Right lobe of liver (tissue), 4 donors: ENCODE data around the gene ALG12.
"Not testable (repeated sequence)": the region's sequence is repeated elsewhere in the genome, so short reads cannot be mapped to it uniquely, and the experiment has no call there.

Experiments used
- CTCF ChIP-seq, 4 donors: fragments of 200-600 bp in 3 of 4; fragments of 450-650 bp in 1 of 4; IDR thresholded peaks; one replicate each; pipeline versions ENCODE4 v1.5.1 to v1.8.0; 2016 to 2022; ENCODE audit warnings: antibody characterized with exemption in 4 of 4, mild to moderate bottlenecking in 2 of 4
- POLR2A ChIP-seq: fragments of 450-650 bp; IDR thresholded peaks from one replicate; pipeline ENCODE4 v1.6.1; 2017; ENCODE audit warnings: antibody characterized with exemption, mild to moderate bottlenecking
- donor health status: DM: no; HTN: no; CAD: no.
- donor health status: DM: no; HTN: no; CAD: no.
- donor health status: DM: no; HTN: yes; CAD: no.

DNA sequence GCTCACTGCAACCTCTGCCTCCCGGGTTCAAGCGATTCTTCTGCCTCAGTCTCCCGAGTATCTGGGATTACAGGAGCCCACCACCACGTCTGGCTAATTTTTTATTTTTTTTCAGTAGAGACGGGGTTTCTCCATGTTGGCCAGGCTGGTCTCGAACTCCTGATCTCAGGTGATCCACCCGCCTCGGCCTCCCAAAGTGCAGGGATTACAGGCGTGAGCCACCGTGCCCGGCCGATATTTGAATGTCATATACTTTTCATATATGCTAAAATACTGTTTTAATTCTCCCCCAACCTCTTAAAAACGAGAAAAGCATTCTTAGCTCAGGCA lies 65.7 kb downstream of the ALG12 start:
- TF ChIP-seq CTCF (IDR thresholded peaks at IDR 0.05); POLR2A: not testable (repeated sequence)
